ENCODE results near the gene COTL1. TPM values are rescaled to one million over a fixed set of nuclear protein-coding genes. Genes with fewer than 3 reads are reported as not detected.
"Not testable (repeated sequence)": the region's sequence is repeated elsewhere in the genome, so short reads cannot be mapped to it uniquely, and the experiment has no call there.

The COTL1 gene
- total and polyA plus RNA-seq, 4 donors = 12.0 to 59.5 (median 23.0) TPM

DNA sequence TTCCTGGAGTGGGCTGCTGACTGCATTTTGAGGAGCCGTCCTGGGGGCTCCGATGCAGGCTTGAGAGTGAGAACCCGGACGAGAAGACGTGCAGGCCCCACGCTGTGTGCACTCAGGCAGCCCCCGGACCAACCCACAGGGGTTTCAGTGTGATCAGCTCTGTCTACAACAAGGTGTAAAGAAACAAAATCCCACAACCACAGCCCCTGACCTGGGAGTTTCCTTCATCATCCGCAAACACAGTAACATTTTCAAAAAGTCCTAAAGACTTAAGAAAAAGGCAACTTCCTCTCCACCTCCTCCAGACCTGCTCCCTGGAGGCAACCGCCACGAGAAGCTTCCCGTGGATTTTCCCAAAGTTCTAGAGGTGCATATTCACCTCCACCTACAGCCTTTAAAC, 98.0 kb downstream of the COTL1 start:
- Histone ChIP-seq H3K4me3 (ENCODE audit: low read depth in 1 of 3, low read length in 3 of 3) (no peak overlapping the region), H3K4me1 (ENCODE audit: control insufficient read depth in 4 of 4, insufficient read depth in 4 of 4, low read length in 3 of 4) (no peaks in the 10 kb centered on the region), H3K9ac (ENCODE audit: low read depth in 1 of 2, low read length in 2 of 2) (no peak overlapping the region), H3K9me3 (ENCODE audit: control insufficient read depth in 4 of 4, low read length in 3 of 4) (no peaks in the 10 kb centered on the region), H3K27ac (ENCODE audit: low read depth in 1 of 2, low read length in 2 of 2) (no peak overlapping the region), H3K27me3 (ENCODE audit: control insufficient read depth in 4 of 4, insufficient read depth in 4 of 4, low read length in 3 of 4) (no peaks in the 10 kb centered on the region), H3K36me3 (ENCODE audit: control insufficient read depth in 4 of 4, insufficient read depth in 3 of 4, low read depth in 1 of 4, low read length in 3 of 4) (no peaks in the 10 kb centered on the region)
- no peak for DNase-seq (ENCODE audit: low spot score)
- 72% methylated on average over 11 of the region's 11 CpGs for WGBS
- TF ChIP-seq, protein P1, sequence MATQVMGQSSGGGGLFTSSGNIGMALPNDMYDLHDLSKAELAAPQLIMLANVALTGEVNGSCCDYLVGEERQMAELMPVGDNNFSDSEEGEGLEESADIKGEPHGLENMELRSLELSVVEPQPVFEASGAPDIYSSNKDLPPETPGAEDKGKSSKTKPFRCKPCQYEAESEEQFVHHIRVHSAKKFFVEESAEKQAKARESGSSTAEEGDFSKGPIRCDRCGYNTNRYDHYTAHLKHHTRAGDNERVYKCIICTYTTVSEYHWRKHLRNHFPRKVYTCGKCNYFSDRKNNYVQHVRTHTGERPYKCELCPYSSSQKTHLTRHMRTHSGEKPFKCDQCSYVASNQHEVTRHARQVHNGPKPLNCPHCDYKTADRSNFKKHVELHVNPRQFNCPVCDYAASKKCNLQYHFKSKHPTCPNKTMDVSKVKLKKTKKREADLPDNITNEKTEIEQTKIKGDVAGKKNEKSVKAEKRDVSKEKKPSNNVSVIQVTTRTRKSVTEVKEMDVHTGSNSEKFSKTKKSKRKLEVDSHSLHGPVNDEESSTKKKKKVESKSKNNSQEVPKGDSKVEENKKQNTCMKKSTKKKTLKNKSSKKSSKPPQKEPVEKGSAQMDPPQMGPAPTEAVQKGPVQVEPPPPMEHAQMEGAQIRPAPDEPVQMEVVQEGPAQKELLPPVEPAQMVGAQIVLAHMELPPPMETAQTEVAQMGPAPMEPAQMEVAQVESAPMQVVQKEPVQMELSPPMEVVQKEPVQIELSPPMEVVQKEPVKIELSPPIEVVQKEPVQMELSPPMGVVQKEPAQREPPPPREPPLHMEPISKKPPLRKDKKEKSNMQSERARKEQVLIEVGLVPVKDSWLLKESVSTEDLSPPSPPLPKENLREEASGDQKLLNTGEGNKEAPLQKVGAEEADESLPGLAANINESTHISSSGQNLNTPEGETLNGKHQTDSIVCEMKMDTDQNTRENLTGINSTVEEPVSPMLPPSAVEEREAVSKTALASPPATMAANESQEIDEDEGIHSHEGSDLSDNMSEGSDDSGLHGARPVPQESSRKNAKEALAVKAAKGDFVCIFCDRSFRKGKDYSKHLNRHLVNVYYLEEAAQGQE (IDR thresholded peaks at IDR 0.05) = no peak
- no peak for TF ChIP-seq TAF1 (conservative IDR thresholded peaks at IDR 0.05)
- TF ChIP-seq FOXA1 (IDR thresholded peaks at IDR 0.05) = no peak
- no peak for TF ChIP-seq YY1 (IDR thresholded peaks at IDR 0.05)

DNA sequence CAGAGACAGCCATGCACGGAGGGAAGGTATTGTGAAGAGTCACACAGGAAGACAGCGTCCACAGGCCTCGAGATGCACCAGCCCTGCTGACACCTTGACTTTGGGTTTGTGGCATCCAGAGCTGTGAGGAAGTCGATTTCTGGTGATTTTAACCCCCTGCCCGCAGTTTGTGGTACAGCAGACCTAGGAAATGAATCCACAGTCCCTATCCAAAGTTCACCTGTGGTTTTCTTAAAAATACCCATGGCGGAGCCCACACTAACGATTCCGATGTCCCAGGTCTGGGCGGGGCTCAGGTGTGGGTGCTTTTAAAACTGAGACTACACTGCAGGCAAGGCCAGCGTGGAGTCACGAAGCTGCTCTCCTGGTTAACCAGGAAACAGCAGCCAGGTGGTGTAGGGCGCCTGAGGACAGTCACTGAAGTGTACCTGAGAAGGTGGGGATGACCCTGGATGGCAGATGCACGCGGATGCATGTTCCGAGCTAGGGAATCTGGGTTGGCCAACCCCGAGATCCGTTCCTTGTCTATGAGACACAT, 99.0 kb downstream of the COTL1 start:
- H3K27me3 ChIP-seq (ENCODE audit: control insufficient read depth in 4 of 4, insufficient read depth in 4 of 4, low read length in 3 of 4) = no peaks in the 10 kb centered on the region
- H3K36me3 ChIP-seq (ENCODE audit: control insufficient read depth in 4 of 4, insufficient read depth in 3 of 4, low read depth in 1 of 4, low read length in 3 of 4) = no peaks in the 10 kb centered on the region
- no peak overlapping the region for H3K27ac ChIP-seq (ENCODE audit: low read depth in 1 of 2, low read length in 2 of 2)
- no peak for DNase-seq (ENCODE audit: low spot score)
- 79% methylated on average over 17 of the region's 17 CpGs for WGBS
- TF ChIP-seq FOXA2 (IDR thresholded peaks at IDR 0.05) (no peak), EGR1 (IDR thresholded peaks at IDR 0.05; ENCODE audit: low read depth in 2 of 2) (no peak), TAF1 (conservative IDR thresholded peaks at IDR 0.05) (no peak), SP1 (IDR thresholded peaks at IDR 0.05) (no peak), RAD21 (IDR thresholded peaks at IDR 0.05) (no peak), NR2F2 (IDR thresholded peaks at IDR 0.05) (no peak), FOXA1 (IDR thresholded peaks at IDR 0.05) (no peak), RXRA (IDR thresholded peaks at IDR 0.05) (no peak), YY1 (IDR thresholded peaks at IDR 0.05) (no peak), HNF4G (IDR thresholded peaks at IDR 0.05) (no peak), HNF4A (conservative IDR thresholded peaks at IDR 0.05) (no peak)
- TF ChIP-seq, protein P2, sequence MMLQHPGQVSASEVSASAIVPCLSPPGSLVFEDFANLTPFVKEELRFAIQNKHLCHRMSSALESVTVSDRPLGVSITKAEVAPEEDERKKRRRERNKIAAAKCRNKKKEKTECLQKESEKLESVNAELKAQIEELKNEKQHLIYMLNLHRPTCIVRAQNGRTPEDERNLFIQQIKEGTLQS (IDR thresholded peaks at IDR 0.05) = no peak
- TF ChIP-seq, protein P3, sequence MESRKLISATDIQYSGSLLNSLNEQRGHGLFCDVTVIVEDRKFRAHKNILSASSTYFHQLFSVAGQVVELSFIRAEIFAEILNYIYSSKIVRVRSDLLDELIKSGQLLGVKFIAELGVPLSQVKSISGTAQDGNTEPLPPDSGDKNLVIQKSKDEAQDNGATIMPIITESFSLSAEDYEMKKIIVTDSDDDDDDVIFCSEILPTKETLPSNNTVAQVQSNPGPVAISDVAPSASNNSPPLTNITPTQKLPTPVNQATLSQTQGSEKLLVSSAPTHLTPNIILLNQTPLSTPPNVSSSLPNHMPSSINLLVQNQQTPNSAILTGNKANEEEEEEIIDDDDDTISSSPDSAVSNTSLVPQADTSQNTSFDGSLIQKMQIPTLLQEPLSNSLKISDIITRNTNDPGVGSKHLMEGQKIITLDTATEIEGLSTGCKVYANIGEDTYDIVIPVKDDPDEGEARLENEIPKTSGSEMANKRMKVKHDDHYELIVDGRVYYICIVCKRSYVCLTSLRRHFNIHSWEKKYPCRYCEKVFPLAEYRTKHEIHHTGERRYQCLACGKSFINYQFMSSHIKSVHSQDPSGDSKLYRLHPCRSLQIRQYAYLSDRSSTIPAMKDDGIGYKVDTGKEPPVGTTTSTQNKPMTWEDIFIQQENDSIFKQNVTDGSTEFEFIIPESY (IDR thresholded peaks at IDR 0.05) = no peak
- TF ChIP-seq, protein P4, sequence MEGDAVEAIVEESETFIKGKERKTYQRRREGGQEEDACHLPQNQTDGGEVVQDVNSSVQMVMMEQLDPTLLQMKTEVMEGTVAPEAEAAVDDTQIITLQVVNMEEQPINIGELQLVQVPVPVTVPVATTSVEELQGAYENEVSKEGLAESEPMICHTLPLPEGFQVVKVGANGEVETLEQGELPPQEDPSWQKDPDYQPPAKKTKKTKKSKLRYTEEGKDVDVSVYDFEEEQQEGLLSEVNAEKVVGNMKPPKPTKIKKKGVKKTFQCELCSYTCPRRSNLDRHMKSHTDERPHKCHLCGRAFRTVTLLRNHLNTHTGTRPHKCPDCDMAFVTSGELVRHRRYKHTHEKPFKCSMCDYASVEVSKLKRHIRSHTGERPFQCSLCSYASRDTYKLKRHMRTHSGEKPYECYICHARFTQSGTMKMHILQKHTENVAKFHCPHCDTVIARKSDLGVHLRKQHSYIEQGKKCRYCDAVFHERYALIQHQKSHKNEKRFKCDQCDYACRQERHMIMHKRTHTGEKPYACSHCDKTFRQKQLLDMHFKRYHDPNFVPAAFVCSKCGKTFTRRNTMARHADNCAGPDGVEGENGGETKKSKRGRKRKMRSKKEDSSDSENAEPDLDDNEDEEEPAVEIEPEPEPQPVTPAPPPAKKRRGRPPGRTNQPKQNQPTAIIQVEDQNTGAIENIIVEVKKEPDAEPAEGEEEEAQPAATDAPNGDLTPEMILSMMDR (IDR thresholded peaks at IDR 0.05; ENCODE audit: low read depth, low read length, missing input control) = no peak
- TF ChIP-seq, protein P1 (IDR thresholded peaks at IDR 0.05) = no peak
- no peaks in the 10 kb centered on the region for H3K9me3 ChIP-seq (ENCODE audit: control insufficient read depth in 4 of 4, low read length in 3 of 4)
- no peaks in the 10 kb centered on the region for H3K4me1 ChIP-seq (ENCODE audit: control insufficient read depth in 4 of 4, insufficient read depth in 4 of 4, low read length in 3 of 4)
- no peak overlapping the region for H3K4me3 ChIP-seq (ENCODE audit: low read depth in 1 of 3, low read length in 3 of 3)
- H3K9ac ChIP-seq (ENCODE audit: low read depth in 1 of 2, low read length in 2 of 2) = no peak overlapping the region

DNA sequence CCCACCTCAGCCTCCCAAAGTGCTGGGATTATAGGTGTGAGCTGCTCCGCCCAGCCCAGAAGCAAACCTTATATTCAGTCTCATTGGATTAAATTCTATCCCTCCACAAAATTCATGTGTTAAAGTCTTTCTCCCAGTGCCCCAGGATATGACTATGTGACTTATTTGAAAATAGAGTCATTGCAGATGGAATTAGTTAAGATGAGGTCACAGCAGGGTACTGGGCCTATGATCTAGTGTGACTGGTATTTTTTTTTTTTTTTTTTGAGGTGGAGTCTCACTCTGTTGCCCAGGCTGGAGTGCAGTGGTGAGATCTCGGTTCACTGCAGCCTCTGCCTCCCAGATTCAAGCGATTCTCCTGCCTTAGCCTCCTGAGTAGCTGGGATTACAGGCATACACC, 99.7 kb downstream of the COTL1 start:
- H3K27ac ChIP-seq (ENCODE audit: low read depth in 1 of 2, low read length in 2 of 2); H3K9ac ChIP-seq (ENCODE audit: low read depth in 1 of 2, low read length in 2 of 2); DNase-seq (ENCODE audit: low spot score); H3K4me1 ChIP-seq (ENCODE audit: control insufficient read depth in 4 of 4, insufficient read depth in 4 of 4, low read length in 3 of 4); H3K9me3 ChIP-seq (ENCODE audit: control insufficient read depth in 4 of 4, low read length in 3 of 4); H3K36me3 ChIP-seq (ENCODE audit: control insufficient read depth in 4 of 4, insufficient read depth in 3 of 4, low read depth in 1 of 4, low read length in 3 of 4); H3K4me3 ChIP-seq (ENCODE audit: low read depth in 1 of 3, low read length in 3 of 3); H3K27me3 ChIP-seq (ENCODE audit: control insufficient read depth in 4 of 4, insufficient read depth in 4 of 4, low read length in 3 of 4): not testable (repeated sequence)
- WGBS = 88% methylated on average over 3 of the region's 3 CpGs

All from liver (tissue), 9 donors.